Stomach smooth muscle (tissue), 2 donors: ENCODE results near the gene PRRC2B.

Source experiments
- H3K27ac ChIP-seq: one replicate; pipeline ENCODE4 v1.7.0; 2013; ENCODE audit warnings: mild to moderate bottlenecking, low read length, inconsistent platforms
- H3K27me3 ChIP-seq, 2 donors: one replicate each; pipeline ENCODE4 v1.7.0; 2013; ENCODE audit warnings: low read length in 2 of 2; ENCODE audit not compliant: insufficient read depth in 2 of 2, control insufficient read depth in 1 of 2
- H3K36me3 ChIP-seq, 2 donors: one replicate each; pipeline ENCODE4 v1.7.0; 2013; ENCODE audit warnings: low read length in 2 of 2; ENCODE audit not compliant: control insufficient read depth in 2 of 2, insufficient read depth in 2 of 2
- H3K4me1 ChIP-seq: one replicate; pipeline ENCODE4 v1.7.0; 2013; ENCODE audit warnings: low read length; ENCODE audit not compliant: control insufficient read depth, insufficient read depth
- H3K4me3 ChIP-seq, 2 donors: one replicate each; pipeline ENCODE4 v1.7.0; 2013; ENCODE audit warnings: low read length in 2 of 2
- H3K9ac ChIP-seq, 2 donors: one replicate each; pipeline ENCODE4 v1.7.0; 2013; ENCODE audit warnings: low read length in 2 of 2, mild to moderate bottlenecking in 1 of 2
- H3K9me3 ChIP-seq, 2 donors: one replicate each; pipeline ENCODE4 v1.7.0; 2013; ENCODE audit warnings: low read length in 2 of 2; ENCODE audit not compliant: control insufficient read depth in 2 of 2
- donor health status: healthy.
- donor health status: Pancreatic carcinoma.

Gene PRRC2B

DNA sequence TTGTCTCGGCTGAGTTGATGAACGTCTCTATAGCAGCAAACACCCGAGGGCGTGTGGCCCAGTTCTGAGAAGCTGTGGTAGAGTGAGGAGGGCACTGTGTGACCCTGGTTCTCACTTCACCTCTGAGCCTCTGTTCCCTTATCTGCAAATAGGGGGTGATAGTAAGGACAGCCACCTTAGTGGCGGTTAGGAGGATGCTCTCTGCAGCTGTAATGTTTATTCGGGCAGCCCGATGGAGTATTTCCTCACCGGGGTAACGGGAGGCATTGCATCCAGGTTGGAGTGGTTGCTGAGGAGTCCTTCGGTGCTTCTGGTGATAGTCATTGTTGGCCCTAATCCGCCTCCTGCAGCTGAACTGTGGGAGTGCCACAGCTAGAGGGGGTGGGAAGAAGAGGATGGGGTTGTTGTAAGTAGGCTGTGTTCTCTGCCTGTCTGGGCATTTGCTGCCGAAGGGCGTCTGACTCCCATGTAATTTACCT is 13.9 kb downstream of the PRRC2B start:
- peak overlapping the region; percentile 71 for H3K27ac ChIP-seq
- no peaks in the 10 kb centered on the region for H3K36me3 ChIP-seq
- H3K9me3 ChIP-seq: no peaks in the 10 kb centered on the region
- H3K9ac ChIP-seq: peak overlapping the region; percentile 29 to 34
- H3K4me3 ChIP-seq: peak overlapping the region; percentile 64 to 69
- H3K27me3 ChIP-seq: no peaks in the 10 kb centered on the region
- H3K4me1 ChIP-seq: peaks cover 67% of the 10 kb centered on the region

DNA sequence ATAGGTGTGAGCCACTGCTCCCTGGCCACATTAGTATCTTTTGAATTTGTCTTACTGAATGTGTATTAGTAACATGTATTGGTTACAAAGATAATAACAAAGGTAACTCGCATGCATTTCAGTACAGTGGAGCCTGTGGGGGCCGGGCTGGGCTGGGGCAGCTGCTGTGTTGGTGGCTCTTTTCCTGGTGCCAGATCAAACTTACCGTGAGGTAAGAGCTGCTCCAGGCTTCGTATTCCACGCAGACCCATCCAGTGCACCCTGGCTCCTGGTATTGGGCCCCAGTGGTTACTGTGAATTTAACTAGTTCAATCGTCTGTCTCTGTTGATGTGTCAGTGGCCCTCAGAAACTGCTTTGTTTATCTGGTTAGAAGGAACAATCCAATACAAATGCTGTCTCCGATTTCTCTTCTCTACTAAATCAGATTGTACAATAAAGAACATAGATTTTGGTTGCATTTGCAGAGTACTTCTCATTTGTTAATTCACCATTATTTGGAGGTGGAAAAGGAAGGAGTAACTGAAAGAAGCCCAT is 15.6 kb downstream of the PRRC2B start:
- Histone ChIP-seq H3K4me1 (peaks cover 58% of the 10 kb centered on the region), H3K4me3 (no peak overlapping the region), H3K36me3 (no peaks in the 10 kb centered on the region), H3K9ac (no peak overlapping the region), H3K27me3 (no peaks in the 10 kb centered on the region), H3K27ac (peak overlapping the region; percentile 33), H3K9me3 (no peaks in the 10 kb centered on the region)

DNA sequence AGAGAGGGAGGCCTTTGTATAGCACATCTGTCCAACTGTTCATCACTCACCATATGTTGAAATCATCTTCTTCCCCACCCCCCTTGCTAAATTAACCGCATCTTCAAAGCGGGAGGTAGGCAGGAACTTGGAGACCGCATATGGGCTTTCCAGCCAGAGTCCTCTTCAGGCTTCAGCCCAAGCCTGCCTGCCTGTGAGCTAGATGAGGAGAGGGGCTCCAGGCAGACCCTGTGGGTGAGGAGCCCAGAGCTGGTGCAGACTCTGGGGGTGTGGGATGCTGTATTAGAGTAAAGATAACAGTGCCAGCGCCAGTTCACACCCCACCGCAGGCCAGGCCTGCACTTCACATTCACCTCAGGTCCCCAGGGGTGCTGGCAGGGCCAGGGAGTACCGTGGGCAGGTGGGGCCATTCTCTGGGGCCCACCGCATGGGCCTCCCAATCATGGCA is 16.2 kb downstream of the PRRC2B start:
- peaks cover 53% of the 10 kb centered on the region for H3K4me1 ChIP-seq
- H3K9ac ChIP-seq: no peak overlapping the region
- no peaks in the 10 kb centered on the region for H3K9me3 ChIP-seq

DNA sequence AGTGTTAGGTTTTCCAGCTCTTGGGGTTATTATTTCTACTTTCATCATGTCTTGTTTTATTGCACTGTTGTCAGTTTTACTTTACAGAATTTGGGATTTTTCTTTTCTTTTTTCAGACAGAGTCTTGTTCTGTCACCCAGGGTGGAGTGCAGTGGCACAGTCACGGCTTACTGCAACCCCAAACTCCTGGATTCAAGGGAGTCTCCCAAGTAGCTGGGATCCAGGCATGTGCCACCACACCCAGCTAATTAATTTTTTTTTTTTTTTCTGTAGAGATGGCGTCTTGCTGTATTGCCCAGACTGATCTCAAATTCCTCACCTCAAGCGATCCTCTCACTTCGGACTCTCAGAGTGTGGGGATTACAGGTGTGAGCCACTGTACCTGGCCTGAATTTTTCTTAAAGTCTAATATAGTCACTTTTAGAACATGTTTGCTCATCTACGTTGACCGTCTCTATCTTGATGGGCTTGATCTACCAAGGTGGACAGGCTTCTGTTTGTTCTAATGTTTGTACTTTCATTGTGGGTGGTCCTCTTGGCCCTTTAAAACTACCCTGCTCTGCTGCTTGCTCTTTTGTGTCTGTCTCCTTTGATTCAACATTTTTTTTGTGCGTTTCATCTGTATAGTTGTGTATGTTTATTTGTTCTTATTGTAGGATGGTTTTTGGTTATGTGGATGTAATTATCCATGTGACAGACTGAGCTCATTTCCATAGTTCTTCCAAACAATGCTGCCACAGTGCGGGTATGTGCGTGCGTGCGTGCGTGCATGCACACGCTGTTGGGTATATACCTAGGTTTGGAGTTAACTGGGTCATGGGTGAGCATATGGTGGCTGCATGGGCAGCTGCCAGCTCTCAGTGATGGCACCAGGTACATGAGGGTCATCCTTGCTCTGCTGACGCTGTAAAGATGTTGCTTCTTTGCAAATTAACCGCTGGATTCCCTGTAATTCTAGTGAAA is 18.1 kb downstream of the PRRC2B start:
- Histone ChIP-seq H3K27me3 (no peaks in the 10 kb centered on the region), H3K27ac (no peak overlapping the region), H3K4me1 (peaks cover 37% of the 10 kb centered on the region), H3K4me3 (no peak overlapping the region), H3K9ac (no peak overlapping the region), H3K36me3 (no peaks in the 10 kb centered on the region), H3K9me3 (no peaks in the 10 kb centered on the region)

More for the DNA sequence above, 16.2 kb downstream of the PRRC2B start:
- H3K36me3 ChIP-seq: no peaks in the 10 kb centered on the region
- no peaks in the 10 kb centered on the region for H3K27me3 ChIP-seq
- H3K4me3 ChIP-seq: peak overlapping the region in 1 of 2 donors; percentile 22
- peak overlapping the region; percentile 33 for H3K27ac ChIP-seq

DNA sequence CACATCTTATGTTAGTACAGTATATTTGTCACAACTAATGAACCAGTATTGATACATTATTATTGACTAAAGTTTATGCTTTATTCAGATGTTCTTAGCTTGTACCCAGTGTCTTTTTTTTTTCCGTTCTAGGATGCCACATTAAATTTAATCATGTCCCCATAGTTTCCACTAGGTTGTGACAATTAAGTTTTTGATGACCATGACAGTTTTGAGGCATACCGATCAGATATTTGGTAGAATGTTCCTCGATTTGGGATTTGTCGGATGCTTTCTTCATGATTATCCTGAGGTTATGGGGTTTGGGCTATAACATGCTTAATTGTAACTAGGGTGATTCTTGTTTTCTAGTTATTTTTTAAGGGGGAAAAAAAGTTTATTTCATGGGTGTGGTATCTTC is 22.6 kb downstream of the PRRC2B start:
- H3K9ac ChIP-seq: no peak overlapping the region

DNA sequence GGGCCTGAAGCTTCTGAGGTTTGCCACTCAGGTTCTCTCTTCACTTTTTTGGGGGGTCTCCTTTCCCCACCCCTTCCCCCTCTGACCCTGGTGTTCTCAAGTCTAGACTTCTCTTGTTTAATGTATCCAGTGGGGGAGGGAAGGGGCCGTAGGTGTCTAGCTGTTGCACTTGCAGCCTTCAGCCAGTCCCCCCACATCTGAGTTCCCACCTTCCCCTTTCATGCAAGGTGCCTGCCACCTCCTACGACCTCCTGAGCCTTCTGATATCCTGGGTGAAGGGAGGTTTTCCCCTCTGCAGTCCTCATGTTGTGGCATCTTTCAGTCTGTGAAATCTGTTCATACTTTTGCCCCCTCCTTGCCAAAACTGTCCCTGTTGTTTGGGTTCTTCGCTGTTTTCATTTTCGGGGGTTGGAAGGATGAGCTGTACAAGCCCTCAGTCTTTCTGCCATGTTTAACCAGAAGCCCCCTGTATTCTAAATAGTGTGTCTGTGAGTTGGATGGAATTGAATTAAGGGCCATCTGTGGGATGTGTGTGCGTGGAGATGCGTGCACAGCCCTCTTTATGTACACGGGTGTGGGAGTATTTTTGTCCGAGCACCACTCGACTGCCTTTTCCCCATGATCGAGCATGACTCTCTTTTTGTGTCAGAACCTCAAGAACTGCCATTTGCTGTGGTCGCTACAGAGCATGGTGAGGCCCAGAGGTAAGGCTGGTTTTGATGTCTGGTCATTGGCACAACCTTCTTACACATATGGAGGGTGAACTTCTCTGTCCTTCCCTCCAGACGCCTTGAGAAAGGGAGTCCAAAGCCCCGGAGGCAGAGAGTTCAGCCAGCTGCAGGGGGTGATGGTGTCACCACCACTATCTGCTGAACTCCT is 23.6 kb downstream of the PRRC2B start:
- H3K4me1 ChIP-seq: peaks cover 51% of the 10 kb centered on the region
- no peaks in the 10 kb centered on the region for H3K9me3 ChIP-seq
- H3K36me3 ChIP-seq: no peaks in the 10 kb centered on the region
- H3K27me3 ChIP-seq: no peaks in the 10 kb centered on the region
- peak overlapping the region; percentile 25 to 36 for H3K9ac ChIP-seq
- peak overlapping the region; percentile 4 to 49 for H3K4me3 ChIP-seq
- peak overlapping the region; percentile 46 for H3K27ac ChIP-seq

More for the DNA sequence above, 22.6 kb downstream of the PRRC2B start:
- no peak overlapping the region for H3K27ac ChIP-seq
- H3K27me3 ChIP-seq: no peaks in the 10 kb centered on the region
- H3K9me3 ChIP-seq: no peaks in the 10 kb centered on the region
- no peaks in the 10 kb centered on the region for H3K36me3 ChIP-seq
- H3K4me3 ChIP-seq: no peak overlapping the region
- H3K4me1 ChIP-seq: peaks cover 45% of the 10 kb centered on the region

DNA sequence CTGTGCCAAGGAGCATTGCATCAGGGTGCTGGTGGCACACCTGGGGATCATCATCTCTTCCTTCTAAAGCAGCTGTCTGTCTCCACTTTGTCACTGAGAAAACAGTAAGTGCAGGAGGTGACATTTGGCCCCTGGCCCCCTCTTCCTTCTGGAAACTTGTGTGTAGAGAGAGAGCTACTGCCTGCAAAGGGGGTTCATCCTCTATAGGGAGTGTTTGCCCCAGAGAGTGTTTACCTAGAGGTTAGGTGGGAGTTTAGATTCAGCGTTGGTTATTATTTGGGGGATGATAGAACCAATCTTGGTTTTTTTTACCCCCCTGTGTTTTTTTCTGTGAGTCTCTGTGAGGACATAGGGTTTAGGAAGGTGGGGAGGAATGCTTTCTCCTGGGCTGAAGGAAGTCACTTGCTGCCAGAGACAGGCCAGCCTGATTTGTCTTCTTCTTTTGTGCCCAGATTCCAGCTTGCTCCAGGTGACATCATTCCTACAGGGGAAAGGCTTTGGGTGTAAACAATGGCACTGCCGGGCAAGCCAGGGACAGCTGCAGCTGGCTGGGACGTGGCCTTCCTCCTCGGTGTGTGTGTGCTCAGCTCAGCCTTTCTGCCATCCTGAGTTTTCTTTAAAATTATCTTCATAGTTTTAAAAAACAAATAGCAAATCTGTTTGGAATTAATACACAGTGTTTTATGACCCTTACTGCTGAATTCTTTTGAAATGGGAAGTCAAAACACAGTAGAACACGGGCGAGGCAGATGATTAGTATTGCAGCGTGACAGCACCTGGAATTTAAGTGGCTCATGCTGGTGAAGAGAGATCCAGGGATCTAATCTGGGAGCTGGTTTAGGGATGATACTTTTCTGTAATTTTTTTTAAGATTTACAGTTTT is 24.5 kb downstream of the PRRC2B start:
- H3K4me1 ChIP-seq: peaks cover 60% of the 10 kb centered on the region
- no peaks in the 10 kb centered on the region for H3K27me3 ChIP-seq
- peak overlapping the region in 1 of 2 donors; percentile 25 for H3K9ac ChIP-seq
- H3K36me3 ChIP-seq: no peaks in the 10 kb centered on the region
- no peaks in the 10 kb centered on the region for H3K9me3 ChIP-seq
- H3K27ac ChIP-seq: peak overlapping the region; percentile 46
- peak overlapping the region in 1 of 2 donors; percentile 4 for H3K4me3 ChIP-seq

DNA sequence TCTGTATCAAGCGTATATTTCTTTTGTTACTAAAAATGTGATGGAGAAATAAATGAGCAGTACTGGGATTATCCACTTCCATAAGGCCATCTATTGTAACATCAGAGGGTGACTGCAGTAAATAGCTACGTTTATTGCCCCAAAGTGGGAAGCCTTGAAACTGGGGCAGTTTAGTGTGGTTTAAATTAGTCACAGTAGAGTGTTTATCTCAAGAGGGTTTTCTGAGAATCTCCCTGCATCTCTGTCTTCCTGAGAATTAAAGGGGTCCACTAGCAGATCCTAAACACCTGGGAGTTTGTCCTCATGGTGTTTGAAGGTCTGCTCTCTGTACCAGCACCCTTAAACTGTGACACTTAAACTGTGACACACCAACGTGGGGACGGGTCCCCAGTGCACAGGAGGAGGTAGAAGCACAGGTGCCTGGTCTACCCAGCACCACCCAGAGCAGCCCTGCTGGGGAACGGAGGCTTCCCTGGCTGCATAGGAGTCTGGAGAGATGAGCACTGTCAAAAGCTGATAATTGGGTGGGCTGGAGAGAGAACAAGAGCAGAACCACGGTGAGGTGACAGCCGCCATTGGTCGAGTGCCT is 25.2 kb downstream of the PRRC2B start:
- H3K9me3 ChIP-seq: no peaks in the 10 kb centered on the region
- no peaks in the 10 kb centered on the region for H3K27me3 ChIP-seq
- no peak overlapping the region for H3K4me3 ChIP-seq
- H3K9ac ChIP-seq: no peak overlapping the region
- H3K36me3 ChIP-seq: no peaks in the 10 kb centered on the region
- peaks cover 67% of the 10 kb centered on the region for H3K4me1 ChIP-seq
- peak overlapping the region; percentile 46 for H3K27ac ChIP-seq

DNA sequence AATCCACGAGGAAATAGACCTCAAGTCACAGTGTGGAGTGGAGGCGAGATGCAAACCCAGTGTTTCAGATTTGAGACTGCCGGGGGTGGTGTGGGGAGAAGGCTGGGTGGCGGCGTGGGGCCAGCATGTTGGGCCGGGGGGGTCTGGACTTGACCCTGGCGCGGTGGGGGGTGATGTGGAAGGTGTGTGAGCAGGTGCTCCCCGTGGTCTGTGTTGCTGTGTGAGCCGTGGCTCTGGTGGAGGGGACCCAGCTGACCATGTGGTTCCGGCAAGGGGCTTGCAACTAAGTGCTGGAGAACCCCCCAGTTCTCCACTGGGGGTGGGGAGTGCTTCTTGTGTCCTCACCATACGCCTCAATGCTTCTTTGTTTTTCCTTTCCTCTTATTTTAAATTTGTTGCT is 25.8 kb downstream of the PRRC2B start:
- Histone ChIP-seq H3K9me3 (no peaks in the 10 kb centered on the region), H3K27me3 (no peaks in the 10 kb centered on the region), H3K4me1 (peaks cover 69% of the 10 kb centered on the region), H3K9ac (no peak overlapping the region), H3K4me3 (no peak overlapping the region), H3K27ac (no peak overlapping the region), H3K36me3 (no peaks in the 10 kb centered on the region)
